IMR-90 (cell line): Measurements from ENCODE around the gene KRTAP10-5. TPM values are rescaled to one million over a fixed set of nuclear protein-coding genes. Genes with fewer than 3 reads are reported as not detected.

Experiments
- ATAC-seq: fragments of 200-7000 bp; cut with Tn5 transposase; 2 replicates; pipeline ENCODE4 v1.9.1; 2020; ENCODE audit warnings: low read depth, mild to moderate bottlenecking, moderate library complexity
- BruUV-seq: library from RNA; stranded (reverse); fragments of 400-500 nt; replicated peaks from 2 replicates; lab custom pipeline; 2021; lab: Mats Ljungman, UMichigan
- CTCF ChIA-PET: fragments of 300-600 bp; formaldehyde crosslinking; extraction: SDS; loops from one replicate; lab custom pipeline; 2021; ENCODE audit warnings: antibody characterized with exemption; lab: Yijun Ruan, JAX
- POLR2A ChIA-PET: fragments of 300-600 bp; sonication (Branson Sonifier 250); formaldehyde crosslinking; loops from one replicate; lab custom pipeline; 2022; ENCODE audit warnings: antibody characterized with exemption; ENCODE audit not compliant: unreplicated experiment; lab: Charles Lee
- DNase-seq: peaks from one replicate; pipeline ENCODE4 v3.0.0; 2013
- H2AFZ ChIP-seq: replicated peaks from 2 replicates; pipeline ENCODE3; 2013; ENCODE audit warnings: low read length, mild to moderate bottlenecking; ENCODE audit not compliant: poor library complexity
- H2AK5ac ChIP-seq: 2 replicates; pipeline ENCODE4 v1.6.1; 2013; ENCODE audit warnings: low read depth, low read length, inconsistent platforms
- H2AK9ac ChIP-seq: replicated peaks from 2 replicates; pipeline ENCODE3; 2013; ENCODE audit warnings: mild to moderate bottlenecking, low read depth, low read length, moderate library complexity; ENCODE audit not compliant: poor library complexity
- H2BK120ac ChIP-seq: 2 replicates; pipeline ENCODE4 v1.6.1; 2013; ENCODE audit warnings: low read depth, low read length, inconsistent platforms
- H2BK15ac ChIP-seq: 3 replicates; pipeline ENCODE4 v1.6.1; 2013; ENCODE audit warnings: low read depth, low read length, inconsistent platforms
- H2BK20ac ChIP-seq: 2 replicates; pipeline ENCODE4 v1.6.1; 2013; ENCODE audit warnings: low read depth, mild to moderate bottlenecking, inconsistent platforms, low read length, moderate library complexity
- H2BK5ac ChIP-seq: 2 replicates; pipeline ENCODE4 v1.6.1; 2013; ENCODE audit warnings: mild to moderate bottlenecking, low read depth, low read length, inconsistent platforms; ENCODE audit not compliant: poor library complexity, severe bottlenecking
- H3K14ac ChIP-seq: replicated peaks from 2 replicates; pipeline ENCODE4 v1.6.1; 2013; ENCODE audit warnings: low read depth, low read length, inconsistent platforms
- H3K18ac ChIP-seq: 2 replicates; pipeline ENCODE4 v1.6.1; 2013; ENCODE audit warnings: low read depth, low read length, control low read depth
- H3K23ac ChIP-seq: 2 replicates; pipeline ENCODE4 v1.6.1; 2013; ENCODE audit warnings: low read depth, low read length, inconsistent platforms
- H3K27ac ChIP-seq: 2 replicates; pipeline ENCODE4 v1.5.1; 2013; ENCODE audit warnings: mild to moderate bottlenecking, control low read depth, low read length; ENCODE audit not compliant: insufficient read depth
- H3K27me3 ChIP-seq: 2 replicates; pipeline ENCODE4 v1.6.1; 2013; ENCODE audit warnings: low read length; ENCODE audit not compliant: control insufficient read depth, insufficient read depth
- H3K36me3 ChIP-seq: 2 replicates; pipeline ENCODE4 v1.6.1; 2013; ENCODE audit warnings: low read length, mixed read lengths; ENCODE audit not compliant: control insufficient read depth, insufficient read depth
- H3K4ac ChIP-seq: 2 replicates; pipeline ENCODE4 v1.6.1; 2013; ENCODE audit warnings: low read depth, low read length, inconsistent platforms
- H3K4me1 ChIP-seq: 2 replicates; pipeline ENCODE4 v1.6.1; 2013; ENCODE audit warnings: low read length, mixed read lengths; ENCODE audit not compliant: control insufficient read depth, insufficient read depth
- H3K4me2 ChIP-seq: 2 replicates; pipeline ENCODE4 v1.6.1; 2013; ENCODE audit warnings: low read depth, mild to moderate bottlenecking, control low read depth, low read length, moderate library complexity
- H3K4me3 ChIP-seq: 2 replicates; pipeline ENCODE4 v1.5.1; 2013; ENCODE audit warnings: low read depth, mild to moderate bottlenecking, control low read depth, low read length, moderate library complexity; ENCODE audit not compliant: insufficient read depth
- H3K56ac ChIP-seq: 2 replicates; pipeline ENCODE4 v1.6.1; 2013; ENCODE audit warnings: low read length, inconsistent platforms; ENCODE audit not compliant: insufficient read depth; ENCODE audit errors: extremely low read depth
- H3K79me1 ChIP-seq, 2 experiments: 2 replicates each; pipeline ENCODE4 v1.6.1; 2013; ENCODE audit warnings: low read length in 2 of 2, inconsistent platforms in 1 of 2, low read depth in 1 of 2
- H3K9ac ChIP-seq: 2 replicates; pipeline ENCODE4 v1.6.1; 2013; ENCODE audit warnings: low read depth, low read length, control low read depth
- H3K9me1 ChIP-seq: 2 replicates; pipeline ENCODE4 v1.6.1; 2013; ENCODE audit warnings: low read length, inconsistent platforms; ENCODE audit not compliant: insufficient read depth
- H3K9me3 ChIP-seq: 2 replicates; pipeline ENCODE4 v1.6.1; 2013; ENCODE audit warnings: low read length; ENCODE audit not compliant: control insufficient read depth, insufficient read depth
- H4K20me1 ChIP-seq: 2 replicates; pipeline ENCODE4 v1.6.1; 2013; ENCODE audit warnings: low read length, inconsistent platforms; ENCODE audit not compliant: insufficient read depth
- H4K5ac ChIP-seq: 2 replicates; pipeline ENCODE4 v1.6.1; 2013; ENCODE audit warnings: mild to moderate bottlenecking, low read depth, low read length, control low read depth
- H4K8ac ChIP-seq, 2 experiments: 2 replicates each; pipeline ENCODE4 v1.6.1; 2013; ENCODE audit warnings: low read depth in 2 of 2, low read length in 2 of 2, control low read depth in 1 of 2, inconsistent platforms in 1 of 2
- H4K91ac ChIP-seq: 2 replicates; pipeline ENCODE4 v1.6.1; 2013; ENCODE audit warnings: low read depth, low read length, inconsistent platforms; ENCODE audit not compliant: insufficient read depth
- CHD1 ChIP-seq: IDR thresholded peaks from 2 replicates; pipeline ENCODE4 v1.6.1; 2012; ENCODE audit warnings: low read depth, low read length, improper control_type of control experiment
- FOS ChIP-seq: fragments of 150-350 bp; IDR thresholded peaks from 2 replicates; pipeline ENCODE4 v1.6.1; 2016; ENCODE audit warnings: low read depth, low read length
- MAFK ChIP-seq: IDR thresholded peaks from 2 replicates; pipeline ENCODE4 v1.6.1; 2012; ENCODE audit warnings: low read depth, low read length, improper control_type of control experiment
- MXI1 ChIP-seq: IDR thresholded peaks from 2 replicates; pipeline ENCODE4 v1.6.1; 2012; ENCODE audit warnings: low read depth, mild to moderate bottlenecking, low read length, moderate library complexity, borderline replicate concordance
- RCOR1 ChIP-seq: IDR thresholded peaks from 2 replicates; pipeline ENCODE4 v1.6.1; 2012; ENCODE audit warnings: mild to moderate bottlenecking, low read length, improper control_type of control experiment; ENCODE audit not compliant: insufficient replicate concordance
- RFX5 ChIP-seq: IDR thresholded peaks from 2 replicates; pipeline ENCODE4 v1.8.0; 2012; ENCODE audit warnings: low read depth, mild to moderate bottlenecking, low read length, moderate library complexity
- SMC3 ChIP-seq: fragments of 150-350 bp; IDR thresholded peaks from 2 replicates; pipeline ENCODE4 v1.6.1; 2016; ENCODE audit warnings: low read depth, mild to moderate bottlenecking, antibody characterized with exemption, low read length, moderate library complexity
- WGBS, 2 experiments: methylation state at CpG; one replicate each; pipeline versions ENCODE4 v1.1.5 to v1.1.7; 2013; ENCODE audit warnings: missing lambda C conversion rate in 2 of 2; ENCODE audit not compliant: insufficient read length in 1 of 2; ENCODE audit errors: extremely low coverage in 2 of 2; 5-methylcytosine and 5-hydroxymethylcytosine counted together
- dilution Hi-C: fragments of 300-500 bp; cut with HindIII; formaldehyde crosslinking; loops from one replicate; pipeline ENCODE4 v1.14.3; 2018; ENCODE audit warnings: low sequenced_read_pairs; ENCODE audit not compliant: unreplicated experiment
- in situ Hi-C: fragments of 300-500 bp; cut with MboI; formaldehyde crosslinking; loops from 3 replicates; pipeline ENCODE4 v1.14.3; 2019; ENCODE audit warnings: low sequenced_read_pairs, inconsistent platforms, mixed read lengths
- intact Hi-C: fragments of 100-400 bp; cut with micrococcal nuclease; formaldehyde crosslinking; loops from 2 replicates; pipeline ENCODE4 v1.10.0; 2022
- polyA plus RNA-seq, 3 experiments: library from polyadenylated mRNA; depleted of rRNA; stranded (reverse); fragments of >200 nt; gene quantifications; 2 replicates each; pipeline ENCODE4 v1.2.3, GENCODE V29; 2012; ENCODE audit warnings: low replicate concordance in 1 of 3
- total RNA-seq: library from RNA; depleted of rRNA; stranded (reverse); fragments of >200 nt; gene quantifications from 2 replicates; pipeline ENCODE4 v1.2.3, GENCODE V29; 2012

Gene KRTAP10-5
- total and polyA plus RNA-seq, 2 of the 4 experiments (the other 2 are of a cell fraction) = not detected

- H3K4me3 ChIP-seq = no peak overlapping the region
- H4K8ac ChIP-seq = no peak overlapping the region
- H2AFZ ChIP-seq = no peak overlapping the region
- H3K27me3 ChIP-seq = peaks cover 3% of the 10 kb centered on the region; the same call in 1 of the 2 replicates
- H3K23ac ChIP-seq = no peak overlapping the region
- BruUV-seq = no TSS peak
- no peak overlapping the region for H4K5ac ChIP-seq
- in situ Hi-C loops = no loop called here
- WGBS, 2 experiments = 46% methylated on average over 3 of the region's 8 CpGs; no CpG with 5 or more reads in 1 of the 2 experiments
- no peaks in the 10 kb centered on the region for H3K79me1 ChIP-seq
- dilution Hi-C loops = no loop called here
- no peak overlapping the region for H3K4me2 ChIP-seq
- ChIA-PET POLR2A (no interaction called here), CTCF (no interaction called here)
- H3K4me1 ChIP-seq = no peaks in the 10 kb centered on the region
- no peak overlapping the region for H4K91ac ChIP-seq
- intact Hi-C loops = no loop called here
- H3K27ac ChIP-seq = no peak overlapping the region
- no peak overlapping the region for H2BK120ac ChIP-seq
- H3K18ac ChIP-seq = no peak overlapping the region
- no peak overlapping the region for H2BK20ac ChIP-seq
- H4K20me1 ChIP-seq = no peaks in the 10 kb centered on the region
- no peak overlapping the region for H3K14ac ChIP-seq
- no peak for ATAC-seq
- H3K9me3 ChIP-seq = peaks cover 8% of the 10 kb centered on the region; the same call in 1 of the 2 replicates
- DNase-seq = no peak
- no peak overlapping the region for H3K9ac ChIP-seq
- H3K9me1 ChIP-seq = no peaks in the 10 kb centered on the region
- H2AK9ac ChIP-seq = no peak overlapping the region
- H2BK5ac ChIP-seq = no peak overlapping the region
- TF ChIP-seq CHD1 (no peak), MXI1 (no peak), RCOR1 (no peak), RFX5 (no peak), MAFK (no peak), FOS (no peak), SMC3 (no peak)
- no peak overlapping the region for H2BK15ac ChIP-seq
- no peak overlapping the region for H2AK5ac ChIP-seq
- H3K4ac ChIP-seq = no peak overlapping the region
- no peak overlapping the region for H3K56ac ChIP-seq
- H3K36me3 ChIP-seq = no peaks in the 10 kb centered on the region
Measured at GRCh38 chr21:44617071-44617501, 36.7 kb upstream of the KRTAP10-5 start.
